ENCODE data around the gene ADAP1.
"Not testable (repeated sequence)": the region's sequence is repeated elsewhere in the genome, so short reads cannot be mapped to it uniquely, and the experiment has no call there.

ADAP1 gene

GRCh38 chr7:974820-975681 is 20.6 kb upstream of the ADAP1 start, which contains the start of gene COX19:
Gene COX19, minus strand, starts transcription at chr7:975549. Its CDS starts 40 bp downstream, at chr7:975509.
- peak; percentile 77 to 83 for DNase-seq (ENCODE audit: low read depth in 2 of 2)

DNA sequence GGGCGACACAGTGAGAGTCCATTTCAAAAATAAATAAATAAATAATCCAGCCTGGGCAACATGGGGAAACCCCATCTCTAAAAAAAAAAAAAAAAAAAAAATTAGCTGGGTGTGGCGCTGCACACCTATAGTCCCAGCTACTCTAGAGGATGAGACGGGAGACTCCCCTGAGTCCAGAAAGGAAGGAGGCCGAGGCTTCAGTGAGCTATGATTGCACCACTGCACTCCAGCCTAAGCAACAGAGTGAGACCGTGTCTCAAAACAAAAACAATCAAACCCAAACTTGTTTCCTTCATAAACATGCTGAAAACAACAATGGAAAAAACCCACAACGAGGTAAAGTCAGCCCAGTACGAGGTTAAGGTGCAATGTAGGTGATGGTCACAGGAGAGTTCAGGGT is 19.7 kb upstream of the ADAP1 start:
- no peak for DNase-seq (ENCODE audit: low read depth in 2 of 2)

- no peak for DNase-seq (ENCODE audit: low read depth in 2 of 2)
Observed at GRCh38 chr7:973312-973711, 18.8 kb upstream of the ADAP1 start.

GRCh38 chr7:972676-973309 is 18.3 kb upstream of the ADAP1 start:
- no peak for DNase-seq (ENCODE audit: low read depth in 2 of 2)

- no peak for DNase-seq (ENCODE audit: low read depth in 2 of 2)
Observed at GRCh38 chr7:972110-972509, 17.6 kb upstream of the ADAP1 start.

DNA sequence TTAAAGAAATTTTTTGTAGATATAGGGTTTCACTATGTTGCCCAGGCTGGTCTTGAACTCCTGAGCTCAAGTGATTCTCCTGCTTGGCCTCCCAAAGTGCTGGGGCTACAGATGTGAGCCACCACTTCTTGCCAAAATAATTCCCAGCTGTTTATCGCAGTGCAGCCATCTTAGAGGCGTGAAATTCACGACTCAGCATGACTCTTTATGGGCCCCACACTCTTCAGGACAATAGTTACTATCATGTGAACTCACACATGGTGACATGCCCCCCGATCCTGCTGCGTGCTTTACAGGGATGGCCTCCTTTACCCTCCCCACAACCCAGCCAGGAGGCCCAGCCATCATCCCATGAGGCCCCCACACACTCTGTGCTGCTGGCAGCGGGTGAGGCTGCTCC is 16.3 kb upstream of the ADAP1 start:
- DNase-seq (ENCODE audit: low read depth in 2 of 2) = no peak

DNA sequence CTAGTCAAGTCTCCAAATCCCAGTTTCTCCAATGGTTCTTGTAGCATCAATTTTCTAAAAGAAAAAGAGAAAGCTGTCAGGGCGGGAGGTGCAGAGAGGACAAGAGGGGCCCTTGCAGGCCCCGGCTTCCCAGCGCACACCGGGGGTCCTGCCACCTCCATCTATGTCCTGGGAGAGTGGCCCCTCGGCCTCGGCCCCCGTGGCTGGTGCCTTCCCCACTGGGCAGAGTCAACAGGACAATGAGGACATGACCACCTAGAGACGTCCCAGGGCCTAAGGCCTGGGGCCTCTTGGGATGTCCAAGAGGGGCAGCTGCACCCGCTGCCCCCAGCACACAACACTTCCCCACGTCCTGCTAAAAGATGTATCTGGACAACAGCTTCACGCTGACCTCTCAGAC is 14.9 kb upstream of the ADAP1 start:
- no peak for DNase-seq (ENCODE audit: low read depth in 2 of 2)

DNA sequence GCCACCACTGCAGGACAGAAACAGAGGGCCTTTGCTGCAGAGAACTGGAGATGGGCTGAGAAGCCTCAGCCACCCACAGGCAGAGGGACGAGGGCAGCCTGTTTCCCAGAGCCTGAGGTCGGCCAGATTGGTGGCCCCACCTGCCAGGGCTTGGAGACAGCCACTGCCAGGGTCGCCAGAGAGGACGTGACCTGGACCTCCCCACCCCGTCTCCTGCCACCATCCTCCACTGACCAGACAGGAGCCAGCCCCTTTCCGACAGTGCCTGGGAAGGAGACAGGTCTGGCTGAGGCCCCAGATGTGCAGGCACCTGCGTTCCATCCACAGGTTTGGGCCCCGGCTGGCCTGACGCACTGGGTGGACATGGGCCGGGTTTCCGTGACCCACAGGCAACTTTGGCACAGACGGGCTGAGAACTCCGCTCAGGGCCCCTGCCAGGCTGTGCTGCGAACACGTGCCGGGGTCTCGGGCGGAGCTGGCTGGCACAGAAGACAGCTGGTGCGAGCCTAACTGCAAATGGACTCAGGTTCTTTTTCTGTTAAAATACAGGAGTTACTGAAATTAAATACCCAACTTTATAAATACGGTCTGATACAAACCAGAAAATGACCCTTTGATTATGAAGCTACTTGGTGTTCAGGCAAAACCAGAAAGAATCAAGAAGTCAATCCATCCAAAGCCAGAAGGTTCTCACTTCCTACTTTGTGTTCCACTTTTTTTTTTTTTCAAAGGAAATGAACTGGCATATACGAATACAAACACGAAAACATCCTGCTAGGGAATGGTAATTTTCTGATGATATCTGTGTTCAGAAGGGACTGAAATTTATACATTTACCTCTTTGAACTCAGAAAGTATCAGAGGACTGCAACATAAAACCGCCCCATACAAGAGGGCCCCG is 14.0 kb upstream of the ADAP1 start:
- no peak for DNase-seq (ENCODE audit: low read depth in 2 of 2)

- DNase-seq (ENCODE audit: low read depth in 2 of 2) = no peak
Observed at GRCh38 chr7:967361-968082, 13.0 kb upstream of the ADAP1 start.

GRCh38 chr7:966291-967069 is 12.0 kb upstream of the ADAP1 start:
- DNase-seq (ENCODE audit: low read depth in 2 of 2) = no peak

GRCh38 chr7:964401-965231 is 10.1 kb upstream of the ADAP1 start:
- DNase-seq (ENCODE audit: low read depth in 2 of 2) = no peak

GRCh38 chr7:963236-964078 is 9.0 kb upstream of the ADAP1 start:
- no peak for DNase-seq (ENCODE audit: low read depth in 2 of 2)

GRCh38 chr7:962401-963081 is 8.1 kb upstream of the ADAP1 start:
- no peak for DNase-seq (ENCODE audit: low read depth in 2 of 2)

DNA sequence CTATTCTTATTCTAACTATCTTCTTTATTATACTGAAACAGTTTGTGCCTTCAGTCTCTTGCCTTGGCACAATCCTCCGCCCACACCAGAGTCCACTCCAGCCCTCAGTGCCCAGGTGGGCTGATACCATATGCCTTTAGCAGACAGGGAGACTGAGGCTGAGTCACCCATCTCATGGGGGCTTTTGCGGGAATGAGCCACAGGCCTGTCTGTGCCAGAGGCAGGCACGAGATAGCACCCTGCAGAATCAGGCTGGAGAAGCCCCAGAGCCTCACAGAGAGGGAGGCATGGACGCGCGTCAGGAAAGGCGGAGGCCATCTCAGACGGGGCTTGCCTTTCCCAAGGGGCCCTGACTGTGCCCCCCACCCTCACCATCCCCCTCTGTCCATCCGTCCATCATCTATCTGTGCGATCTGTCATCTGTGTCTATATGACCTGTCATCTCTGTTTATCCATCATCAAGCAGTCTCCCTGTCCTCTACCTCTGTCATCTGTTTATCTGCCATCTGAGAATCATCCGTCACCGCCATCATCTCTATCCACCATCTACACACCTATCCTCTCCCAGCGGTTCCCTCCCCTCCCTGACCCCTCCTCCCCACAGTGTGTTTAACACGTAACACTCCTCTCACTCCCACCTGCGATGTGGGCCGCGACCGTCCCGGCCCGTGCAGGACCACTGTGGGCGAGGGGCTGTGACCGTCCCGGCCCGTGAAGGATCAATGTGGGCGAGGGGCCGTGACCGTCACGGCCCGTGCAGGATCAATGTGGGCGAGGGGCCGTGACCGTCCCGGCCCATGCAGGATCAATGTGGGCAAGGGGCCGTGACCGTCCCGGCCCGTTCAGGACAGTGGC is 7.3 kb upstream of the ADAP1 start:
- DNase-seq (ENCODE audit: low read depth in 2 of 2) = no peak

- DNase-seq (ENCODE audit: low read depth in 2 of 2) = not testable (repeated sequence)
Observed at GRCh38 chr7:960972-961371, 6.5 kb upstream of the ADAP1 start.

GRCh38 chr7:960269-960871 is 5.9 kb upstream of the ADAP1 start:
- no peak for DNase-seq (ENCODE audit: low read depth in 2 of 2)

- not testable (repeated sequence) for DNase-seq (ENCODE audit: low read depth in 2 of 2)
Observed at GRCh38 chr7:959740-960139, 5.3 kb upstream of the ADAP1 start.
